ENCODE data around the gene ASCC3.

Gene ASCC3

DNA sequence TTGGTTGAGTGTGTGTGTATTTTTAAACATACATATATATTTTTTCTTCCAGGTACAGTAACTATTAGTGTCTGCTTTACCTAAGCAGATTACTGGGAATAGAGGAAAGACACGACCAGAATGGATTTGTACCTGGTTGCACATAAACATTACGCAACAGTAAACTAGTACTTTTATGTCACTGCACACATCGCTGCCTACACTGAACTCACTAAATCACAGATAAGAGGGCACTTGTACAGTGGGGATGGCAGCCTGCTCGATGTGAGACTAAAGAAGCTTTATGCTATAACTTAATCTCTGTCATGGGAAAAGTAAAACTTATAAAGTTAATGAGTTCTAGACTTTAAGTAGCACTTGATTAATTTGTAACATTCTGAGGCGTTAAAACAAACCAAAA, 326.9 kb downstream of the ASCC3 start:
- TF ChIP-seq, protein P1, sequence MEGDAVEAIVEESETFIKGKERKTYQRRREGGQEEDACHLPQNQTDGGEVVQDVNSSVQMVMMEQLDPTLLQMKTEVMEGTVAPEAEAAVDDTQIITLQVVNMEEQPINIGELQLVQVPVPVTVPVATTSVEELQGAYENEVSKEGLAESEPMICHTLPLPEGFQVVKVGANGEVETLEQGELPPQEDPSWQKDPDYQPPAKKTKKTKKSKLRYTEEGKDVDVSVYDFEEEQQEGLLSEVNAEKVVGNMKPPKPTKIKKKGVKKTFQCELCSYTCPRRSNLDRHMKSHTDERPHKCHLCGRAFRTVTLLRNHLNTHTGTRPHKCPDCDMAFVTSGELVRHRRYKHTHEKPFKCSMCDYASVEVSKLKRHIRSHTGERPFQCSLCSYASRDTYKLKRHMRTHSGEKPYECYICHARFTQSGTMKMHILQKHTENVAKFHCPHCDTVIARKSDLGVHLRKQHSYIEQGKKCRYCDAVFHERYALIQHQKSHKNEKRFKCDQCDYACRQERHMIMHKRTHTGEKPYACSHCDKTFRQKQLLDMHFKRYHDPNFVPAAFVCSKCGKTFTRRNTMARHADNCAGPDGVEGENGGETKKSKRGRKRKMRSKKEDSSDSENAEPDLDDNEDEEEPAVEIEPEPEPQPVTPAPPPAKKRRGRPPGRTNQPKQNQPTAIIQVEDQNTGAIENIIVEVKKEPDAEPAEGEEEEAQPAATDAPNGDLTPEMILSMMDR (IDR thresholded peaks at IDR 0.05; ENCODE audit: low read depth, low read length): no peak
- no peak overlapping the region for H3K4me3 ChIP-seq (ENCODE audit: low read depth, low read length)
- in situ Hi-C loops (cut with HindIII; ENCODE audit: low sequenced_read_pairs): no loop called here
- no peak for DNase-seq (ENCODE audit: low read depth, low spot score)

DNA sequence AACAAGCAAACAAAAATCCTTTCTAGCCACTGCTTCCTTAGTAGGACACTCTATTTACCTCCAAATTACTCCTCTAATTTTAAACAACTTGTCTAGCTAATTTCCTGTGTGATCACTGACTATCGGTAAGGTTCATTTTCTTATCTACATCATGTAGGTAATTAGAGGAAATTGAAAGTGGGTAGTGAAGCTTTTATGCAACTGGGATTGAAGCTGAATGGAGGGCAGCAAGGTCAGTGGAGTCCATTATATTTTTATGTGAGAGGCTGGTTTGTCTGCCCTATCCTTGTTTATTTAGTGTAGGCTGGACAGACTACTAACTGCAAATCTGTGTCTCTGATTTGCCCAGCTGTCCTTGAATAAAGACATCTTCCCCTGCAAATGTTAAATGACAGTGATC, 327.9 kb downstream of the ASCC3 start:
- no peak overlapping the region for H3K4me3 ChIP-seq (ENCODE audit: low read depth, low read length)
- in situ Hi-C loops (cut with HindIII; ENCODE audit: low sequenced_read_pairs): no loop called here
- no peak for DNase-seq (ENCODE audit: low read depth, low spot score)
- TF ChIP-seq, protein P1 (IDR thresholded peaks at IDR 0.05; ENCODE audit: low read depth, low read length): no peak

DNA sequence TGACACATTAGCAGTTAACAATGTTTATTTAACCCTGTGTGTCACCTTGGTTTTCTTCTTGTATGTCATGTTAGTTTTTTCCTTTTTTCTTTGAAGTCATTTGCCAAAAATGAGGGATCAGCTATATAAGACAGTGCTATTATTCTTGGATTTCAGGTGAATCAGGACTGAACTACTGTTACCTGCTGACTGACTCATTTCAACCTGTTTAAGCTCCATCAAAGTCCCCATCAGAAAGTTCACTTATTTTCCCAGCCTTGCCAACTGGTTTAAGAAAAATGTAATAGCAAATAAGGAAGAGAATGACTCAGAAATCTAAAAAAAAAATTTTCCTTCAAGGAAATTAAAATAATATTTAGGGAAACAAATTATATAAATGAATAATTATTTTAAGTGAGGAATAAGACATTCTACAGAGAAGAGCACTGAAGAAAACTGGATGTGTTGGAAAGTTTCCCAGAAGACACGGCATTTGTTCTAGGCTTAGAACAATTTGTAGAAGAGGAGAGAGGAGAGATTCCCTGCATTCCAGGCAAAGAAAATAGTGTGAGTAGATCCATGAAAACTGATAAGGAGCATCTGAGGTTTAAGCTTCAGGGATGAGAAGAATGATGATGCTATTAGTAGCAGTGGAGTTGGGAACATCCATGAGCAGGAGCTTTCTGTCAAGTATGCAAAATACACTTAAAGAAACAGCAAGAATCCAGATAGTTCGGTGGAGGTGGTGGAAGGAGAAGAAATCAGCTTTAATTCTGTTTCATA, 331.5 kb downstream of the ASCC3 start:
- no peak overlapping the region for H3K4me3 ChIP-seq (ENCODE audit: low read depth, low read length)
- in situ Hi-C loops (cut with HindIII; ENCODE audit: low sequenced_read_pairs): no loop called here
- TF ChIP-seq, protein P1 (IDR thresholded peaks at IDR 0.05; ENCODE audit: low read depth, low read length): no peak
- peak; percentile 61 for DNase-seq (ENCODE audit: low read depth, low spot score)

DNA sequence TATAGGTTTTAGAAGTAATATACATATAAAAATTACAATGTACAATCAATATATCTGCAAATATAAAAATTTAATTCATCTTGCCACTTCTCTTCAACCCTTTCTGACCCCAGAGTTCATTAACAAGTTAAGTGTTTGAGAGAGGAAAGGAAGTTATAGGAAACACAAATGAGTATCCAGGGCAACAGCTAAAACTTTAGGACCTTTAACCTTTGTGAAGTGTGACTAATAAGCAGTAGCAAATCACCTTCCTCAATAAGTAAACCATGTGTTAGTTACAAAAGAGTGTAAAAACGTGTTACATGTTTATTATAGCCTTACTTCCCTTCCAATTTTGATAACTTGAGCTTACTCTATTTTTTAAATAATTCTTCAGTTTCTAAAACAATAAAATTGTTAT, 343.0 kb downstream of the ASCC3 start:
- H3K4me3 ChIP-seq (ENCODE audit: low read depth, low read length): no peak overlapping the region
- in situ Hi-C loops (cut with HindIII; ENCODE audit: low sequenced_read_pairs): no loop called here
- TF ChIP-seq, protein P1 (IDR thresholded peaks at IDR 0.05; ENCODE audit: low read depth, low read length): no peak
- peak; percentile 11 for DNase-seq (ENCODE audit: low read depth, low spot score)

DNA sequence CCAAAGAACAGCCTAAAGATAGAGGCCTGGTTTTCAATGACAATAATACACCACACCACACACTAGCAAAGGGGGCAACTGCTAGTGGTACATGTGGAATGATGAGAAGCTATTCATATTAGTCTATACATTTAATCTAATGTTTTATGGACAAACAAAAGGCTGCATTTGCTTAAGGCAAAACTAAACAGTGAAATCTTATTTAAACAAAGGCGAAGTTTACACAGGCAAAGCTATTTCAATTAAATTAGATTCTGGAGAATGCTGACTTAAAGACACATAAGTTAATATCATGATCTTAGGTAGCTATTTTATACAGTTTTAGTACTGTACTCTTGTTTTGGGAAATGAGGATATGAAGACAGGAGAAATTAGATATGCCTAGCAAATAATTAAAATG, 362.5 kb downstream of the ASCC3 start:
- no peak overlapping the region for H3K4me3 ChIP-seq (ENCODE audit: low read depth, low read length)
- TF ChIP-seq, protein P1 (IDR thresholded peaks at IDR 0.05; ENCODE audit: low read depth, low read length): no peak
- in situ Hi-C loops (cut with HindIII; ENCODE audit: low sequenced_read_pairs): no loop called here
- DNase-seq (ENCODE audit: low read depth, low spot score): no peak

DNA sequence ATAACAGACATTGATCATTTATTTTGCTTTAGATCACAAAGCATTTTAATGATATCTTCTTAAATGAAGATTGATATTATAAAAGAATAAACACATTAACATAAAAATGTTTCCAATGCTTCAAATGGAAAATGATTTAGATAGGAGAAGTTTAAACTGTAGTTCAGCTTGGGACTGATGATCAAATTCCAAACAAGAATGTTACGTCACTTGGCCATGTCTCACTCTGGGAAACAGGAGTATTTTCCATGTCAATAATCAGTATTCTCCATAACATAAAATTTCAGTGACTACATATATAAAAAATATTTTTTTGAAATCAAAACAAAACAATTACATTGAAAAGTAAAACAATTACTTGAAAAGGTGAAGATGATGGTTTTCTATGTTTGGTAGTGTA, 363.5 kb downstream of the ASCC3 start:
- no peak for DNase-seq (ENCODE audit: low read depth, low spot score)
- TF ChIP-seq, protein P1 (IDR thresholded peaks at IDR 0.05; ENCODE audit: low read depth, low read length): no peak
- no peak overlapping the region for H3K4me3 ChIP-seq (ENCODE audit: low read depth, low read length)
- in situ Hi-C loops (cut with HindIII; ENCODE audit: low sequenced_read_pairs): no loop called here
